ENCODE results near the gene IFT122. TPM values are rescaled to one million over a fixed set of nuclear protein-coding genes. Genes with fewer than 3 reads are reported as not detected.

The IFT122 gene
- total and polyA plus RNA-seq, 3 experiments from 2014 or later = 4.3 to 16.5 (median 16.4) TPM

- no peaks in the 10 kb centered on the region for H3K9me3 ChIP-seq (ENCODE audit: low read length)
- H3K4me3 Mint-ChIP-seq = no peak overlapping the region
- no peak overlapping the region for H3K27ac ChIP-seq (ENCODE audit: low read depth, low read length)
- no peaks in the 10 kb centered on the region for H3K9me3 Mint-ChIP-seq
- ChIA-PET CTCF (no interaction called here), POLR2A (no interaction called here)
- peak overlapping the region in 1 of 8 donors; percentile 81 for H3K27ac Mint-ChIP-seq
- no peaks in the 10 kb centered on the region for H3K27me3 Mint-ChIP-seq
- H3K36me3 ChIP-seq (ENCODE audit: insufficient read depth, low read length) = no peaks in the 10 kb centered on the region
- no peak overlapping the region for H3K4me3 ChIP-seq (ENCODE audit: low read length)
- H3K4me1 ChIP-seq (ENCODE audit: insufficient read depth, low read length) = no peaks in the 10 kb centered on the region
- no peaks in the 10 kb centered on the region for H3K4me1 Mint-ChIP-seq
- DNase-seq = no peak
- H3K27me3 ChIP-seq (ENCODE audit: insufficient read depth, low read length, poor library complexity, severe bottlenecking) = no peaks in the 10 kb centered on the region
- no peaks in the 10 kb centered on the region for H3K36me3 Mint-ChIP-seq
These were observed 95.1 kb downstream of the IFT122 start for GRCh38 chr3:129535075-129535474.

DNA sequence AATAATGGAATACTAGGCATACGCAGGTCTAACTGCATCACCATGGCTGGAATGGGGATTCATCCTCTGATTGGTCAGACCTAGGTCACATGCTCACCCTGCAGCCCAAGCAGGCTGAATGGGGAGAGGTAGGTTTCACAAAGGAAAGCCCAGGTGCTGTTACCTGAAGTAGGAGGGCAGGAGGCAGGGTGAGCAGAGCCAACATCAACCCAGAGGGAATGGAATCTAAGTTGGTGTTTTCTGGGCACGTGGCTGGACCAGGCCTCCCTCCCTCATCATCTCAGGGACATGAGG is 96.3 kb downstream of the IFT122 start:
- no peak for DNase-seq
- Mint-ChIP-seq H3K27ac (no peak overlapping the region), H3K36me3 (no peaks in the 10 kb centered on the region), H3K9me3 (no peaks in the 10 kb centered on the region), H3K4me1 (no peaks in the 10 kb centered on the region), H3K27me3 (no peaks in the 10 kb centered on the region), H3K4me3 (no peak overlapping the region)
- H3K36me3 ChIP-seq (ENCODE audit: insufficient read depth, low read length) = no peaks in the 10 kb centered on the region
- ChIA-PET CTCF (no interaction called here), POLR2A (interaction anchor here (1.0 kb wide), 1 partner anchor 13 kb away, joined by 3 read pairs; no protein-coding TSS in a partner anchor)
- no peaks in the 10 kb centered on the region for H3K27me3 ChIP-seq (ENCODE audit: insufficient read depth, low read length, poor library complexity, severe bottlenecking)
- no peak overlapping the region for H3K27ac ChIP-seq (ENCODE audit: low read depth, low read length)
- no peaks in the 10 kb centered on the region for H3K4me1 ChIP-seq (ENCODE audit: insufficient read depth, low read length)
- no peak overlapping the region for H3K4me3 ChIP-seq (ENCODE audit: low read length)
- no peaks in the 10 kb centered on the region for H3K9me3 ChIP-seq (ENCODE audit: low read length)

- H3K27ac ChIP-seq (ENCODE audit: low read depth, low read length) = no peak overlapping the region
- no peaks in the 10 kb centered on the region for H3K27me3 ChIP-seq (ENCODE audit: insufficient read depth, low read length, poor library complexity, severe bottlenecking)
- POLR2A ChIA-PET = interaction anchor here (1.0 kb wide), 1 partner anchor 13 kb away, joined by 3 read pairs; no protein-coding TSS in a partner anchor
- no peaks in the 10 kb centered on the region for H3K9me3 ChIP-seq (ENCODE audit: low read length)
- no peaks in the 10 kb centered on the region for H3K27me3 Mint-ChIP-seq
- no peaks in the 10 kb centered on the region for H3K4me1 Mint-ChIP-seq
- H3K27ac Mint-ChIP-seq = no peak overlapping the region
- CTCF ChIA-PET = no interaction called here
- H3K36me3 ChIP-seq (ENCODE audit: insufficient read depth, low read length) = no peaks in the 10 kb centered on the region
- H3K4me1 ChIP-seq (ENCODE audit: insufficient read depth, low read length) = no peaks in the 10 kb centered on the region
- H3K36me3 Mint-ChIP-seq = no peaks in the 10 kb centered on the region
- H3K9me3 Mint-ChIP-seq = no peaks in the 10 kb centered on the region
- DNase-seq = no peak
- no peak overlapping the region for H3K4me3 Mint-ChIP-seq
- no peak overlapping the region for H3K4me3 ChIP-seq (ENCODE audit: low read length)
These were observed 96.8 kb downstream of the IFT122 start for GRCh38 chr3:129536804-129537203.

- DNase-seq = no peak
- POLR2A ChIA-PET = no interaction called here
- Mint-ChIP-seq H3K27me3 (no peaks in the 10 kb centered on the region), H3K9me3 (no peaks in the 10 kb centered on the region), H3K27ac (peak overlapping the region in 1 of 8 donors; percentile 64), H3K4me3 (no peak overlapping the region), H3K4me1 (no peaks in the 10 kb centered on the region), H3K36me3 (no peaks in the 10 kb centered on the region)
- H3K36me3 ChIP-seq (ENCODE audit: insufficient read depth, low read length) = no peaks in the 10 kb centered on the region
- H3K27me3 ChIP-seq (ENCODE audit: insufficient read depth, low read length, poor library complexity, severe bottlenecking) = no peaks in the 10 kb centered on the region
- CTCF ChIA-PET = interaction anchor here (1.4 kb wide), 1 partner anchor 89 kb away, joined by 4 read pairs; no protein-coding TSS in a partner anchor
- no peak overlapping the region for H3K27ac ChIP-seq (ENCODE audit: low read depth, low read length)
- no peaks in the 10 kb centered on the region for H3K4me1 ChIP-seq (ENCODE audit: insufficient read depth, low read length)
- no peaks in the 10 kb centered on the region for H3K9me3 ChIP-seq (ENCODE audit: low read length)
- no peak overlapping the region for H3K4me3 ChIP-seq (ENCODE audit: low read length)
These were observed 99.2 kb downstream of the IFT122 start for GRCh38 chr3:129539206-129539605.

- no peak for DNase-seq
- H3K27ac Mint-ChIP-seq = no peak overlapping the region
- H3K9me3 Mint-ChIP-seq = no peaks in the 10 kb centered on the region
- Histone ChIP-seq H3K9me3 (ENCODE audit: low read length) (no peaks in the 10 kb centered on the region), H3K4me3 (ENCODE audit: low read length) (no peak overlapping the region), H3K27ac (ENCODE audit: low read depth, low read length) (no peak overlapping the region), H3K36me3 (ENCODE audit: insufficient read depth, low read length) (no peaks in the 10 kb centered on the region), H3K4me1 (ENCODE audit: insufficient read depth, low read length) (no peaks in the 10 kb centered on the region), H3K27me3 (ENCODE audit: insufficient read depth, low read length, poor library complexity, severe bottlenecking) (no peaks in the 10 kb centered on the region)
- H3K36me3 Mint-ChIP-seq = no peaks in the 10 kb centered on the region
- no peak overlapping the region for H3K4me3 Mint-ChIP-seq
- H3K27me3 Mint-ChIP-seq = no peaks in the 10 kb centered on the region
- ChIA-PET CTCF (no interaction called here), POLR2A (no interaction called here)
- no peaks in the 10 kb centered on the region for H3K4me1 Mint-ChIP-seq
These were observed 100.9 kb downstream of the IFT122 start for GRCh38 chr3:129540776-129541516.

DNA sequence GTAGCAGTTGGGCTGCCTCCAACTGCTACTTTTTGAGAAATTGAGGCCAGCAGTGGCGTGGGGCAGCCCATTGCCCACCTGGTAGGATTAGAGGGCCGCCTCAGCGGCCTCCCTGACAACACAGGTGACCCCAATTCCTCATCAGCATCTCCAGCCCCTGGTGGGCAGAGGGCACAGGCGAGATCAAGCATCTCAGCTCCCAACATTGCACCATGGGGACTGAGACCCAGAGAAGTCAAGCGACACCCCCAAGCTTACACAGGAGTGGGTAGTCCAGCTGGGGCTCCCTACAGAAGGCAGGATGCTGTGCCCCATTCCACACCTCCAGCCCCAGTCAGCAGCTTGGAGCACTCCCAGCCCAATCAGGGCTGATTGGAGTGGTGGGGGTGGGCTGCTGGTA is 102.7 kb downstream of the IFT122 start:
- no peaks in the 10 kb centered on the region for H3K9me3 Mint-ChIP-seq
- H3K36me3 Mint-ChIP-seq = no peaks in the 10 kb centered on the region
- Histone ChIP-seq H3K27ac (ENCODE audit: low read depth, low read length) (no peak overlapping the region), H3K4me1 (ENCODE audit: insufficient read depth, low read length) (no peaks in the 10 kb centered on the region), H3K9me3 (ENCODE audit: low read length) (no peaks in the 10 kb centered on the region), H3K27me3 (ENCODE audit: insufficient read depth, low read length, poor library complexity, severe bottlenecking) (no peaks in the 10 kb centered on the region), H3K4me3 (ENCODE audit: low read length) (no peak overlapping the region), H3K36me3 (ENCODE audit: insufficient read depth, low read length) (no peaks in the 10 kb centered on the region)
- POLR2A ChIA-PET = no interaction called here
- CTCF ChIA-PET = no interaction called here
- no peak overlapping the region for H3K27ac Mint-ChIP-seq
- H3K4me3 Mint-ChIP-seq = no peak overlapping the region
- H3K27me3 Mint-ChIP-seq = no peaks in the 10 kb centered on the region
- H3K4me1 Mint-ChIP-seq = no peaks in the 10 kb centered on the region
- no peak for DNase-seq

GRCh38 chr3:129543156-129543790 is 103.2 kb downstream of the IFT122 start, which contains the start of gene H1-8:
Gene H1-8 (plus strand): TSS chr3:129543175. CDS start chr3:129543219, 44 bp downstream.
- Histone ChIP-seq H3K4me1 (ENCODE audit: insufficient read depth, low read length) (no peaks in the 10 kb centered on the region), H3K27me3 (ENCODE audit: insufficient read depth, low read length, poor library complexity, severe bottlenecking) (no peaks in the 10 kb centered on the region), H3K9me3 (ENCODE audit: low read length) (no peaks in the 10 kb centered on the region), H3K36me3 (ENCODE audit: insufficient read depth, low read length) (no peaks in the 10 kb centered on the region), H3K4me3 (ENCODE audit: low read length) (no peak within 1 kb of the TSS), H3K27ac (ENCODE audit: low read depth, low read length) (no peak within 1 kb of the TSS)
- POLR2A ChIA-PET = no interaction called here
- CTCF ChIA-PET = interaction anchor here (1.1 kb wide), 1 partner anchor 53 kb away, joined by 3 read pairs; no protein-coding TSS in a partner anchor
- DNase-seq = no peak
- Mint-ChIP-seq H3K4me1 (no peaks in the 10 kb centered on the region), H3K9me3 (no peaks in the 10 kb centered on the region), H3K4me3 (no peak within 1 kb of the TSS), H3K27me3 (no peaks in the 10 kb centered on the region), H3K27ac (peak within 1 kb of the TSS in 1 of 8 donors; percentile 93), H3K36me3 (no peaks in the 10 kb centered on the region)

- Histone ChIP-seq H3K27me3 (ENCODE audit: insufficient read depth, low read length, poor library complexity, severe bottlenecking) (no peaks in the 10 kb centered on the region), H3K4me3 (ENCODE audit: low read length) (no peak overlapping the region), H3K36me3 (ENCODE audit: insufficient read depth, low read length) (no peaks in the 10 kb centered on the region), H3K9me3 (ENCODE audit: low read length) (no peaks in the 10 kb centered on the region), H3K4me1 (ENCODE audit: insufficient read depth, low read length) (no peaks in the 10 kb centered on the region), H3K27ac (ENCODE audit: low read depth, low read length) (no peak overlapping the region)
- H3K27ac Mint-ChIP-seq = peak overlapping the region in 1 of 8 donors; percentile 88
- H3K27me3 Mint-ChIP-seq = no peaks in the 10 kb centered on the region
- ChIA-PET CTCF (interaction anchor here (1.1 kb wide), 1 partner anchor 54 kb away, joined by 3 read pairs; no protein-coding TSS in a partner anchor), POLR2A (no interaction called here)
- no peak for DNase-seq
- H3K9me3 Mint-ChIP-seq = no peaks in the 10 kb centered on the region
- no peak overlapping the region for H3K4me3 Mint-ChIP-seq
- no peaks in the 10 kb centered on the region for H3K36me3 Mint-ChIP-seq
- no peaks in the 10 kb centered on the region for H3K4me1 Mint-ChIP-seq
These were observed 104.0 kb downstream of the IFT122 start for GRCh38 chr3:129543999-129544398.
